Fibroblast of lung (primary cell): ENCODE results near the gene TRPM6. TPM values are rescaled to one million over a fixed set of nuclear protein-coding genes. Genes with fewer than 3 reads are reported as not detected.

Experiments
- DNase-seq, 2 donors: peaks; one replicate each; pipeline versions ENCODE4 v3.0.0 to v3.0.0-alpha.2; 2010; ENCODE audit warnings: low read depth in 2 of 2
- H2AFZ ChIP-seq: 2 replicates; pipeline ENCODE4 v1.5.1; 2012; ENCODE audit warnings: low read length, control low read depth, inconsistent platforms
- H3K27ac ChIP-seq: 2 replicates; pipeline ENCODE4 v1.5.1; 2011; ENCODE audit warnings: low read length, control low read depth; ENCODE audit not compliant: insufficient read depth
- H3K27me3 ChIP-seq: 2 replicates; pipeline ENCODE4 v1.5.1; 2011; ENCODE audit warnings: mild to moderate bottlenecking, low read length; ENCODE audit not compliant: control insufficient read depth, insufficient read depth
- H3K36me3 ChIP-seq: 2 replicates; pipeline ENCODE4 v1.5.1; 2011; ENCODE audit warnings: low read length; ENCODE audit not compliant: control insufficient read depth, insufficient read depth
- H3K4me1 ChIP-seq: 2 replicates; pipeline ENCODE4 v1.5.1; 2011; ENCODE audit warnings: low read length; ENCODE audit not compliant: control insufficient read depth, insufficient read depth; ENCODE audit errors: extremely low read depth
- H3K4me2 ChIP-seq: 2 replicates; pipeline ENCODE4 v1.5.1; 2011; ENCODE audit warnings: low read length, control low read depth; ENCODE audit not compliant: insufficient read depth; ENCODE audit errors: extremely low read depth
- H3K4me3 ChIP-seq, 4 experiments: fragments of 200-600 bp in 1 of 4; sonication (generic) in 1 of 4; replicated peaks in 1 of 4; 2 replicates each; pipeline ENCODE4 v1.5.1; 2011 to 2016; ENCODE audit warnings: low read length in 4 of 4, low read depth in 3 of 4, mild to moderate bottlenecking in 3 of 4, control low read depth in 2 of 4, inconsistent platforms in 1 of 4, mixed read lengths in 1 of 4; ENCODE audit not compliant: insufficient read depth in 1 of 4; ENCODE audit errors: control extremely low read depth in 1 of 4
- H3K79me2 ChIP-seq: 2 replicates; pipeline ENCODE4 v1.5.1; 2012; ENCODE audit warnings: mild to moderate bottlenecking, low read length, inconsistent platforms; ENCODE audit not compliant: control insufficient read depth, insufficient read depth
- H3K9ac ChIP-seq: 2 replicates; pipeline ENCODE4 v1.5.1; 2011; ENCODE audit warnings: mild to moderate bottlenecking, low read length, control low read depth; ENCODE audit not compliant: insufficient read depth
- H3K9me3 ChIP-seq: 2 replicates; pipeline ENCODE4 v1.5.1; 2012; ENCODE audit warnings: low read depth, low read length; ENCODE audit not compliant: control insufficient read depth, insufficient read depth
- H4K20me1 ChIP-seq: 2 replicates; pipeline ENCODE4 v1.5.1; 2011; ENCODE audit warnings: low read length; ENCODE audit not compliant: control insufficient read depth, insufficient read depth; ENCODE audit errors: extremely low read depth
- EZH2 ChIP-seq: IDR thresholded peaks from 2 replicates; pipeline ENCODE4 v1.5.1; 2012; ENCODE audit warnings: low read length, control low read depth, mild to moderate bottlenecking; ENCODE audit errors: missing control alignments
- polyA plus RNA-seq, 2 donors: library from polyadenylated mRNA; depleted of rRNA in 1 of 2; stranded (reverse) in 1 of 2; unstranded in 1 of 2; fragments of >200 nt; gene quantifications; 2 replicates each; pipeline ENCODE4 v1.2.1, GENCODE V29; 2011 to 2012; ENCODE audit warnings: missing spikeins in 1 of 2
- total RNA-seq: library from RNA; depleted of rRNA; stranded (reverse); fragments of >200 nt; gene quantifications from 2 replicates; pipeline ENCODE4 v1.2.1, GENCODE V29; 2014
- TF ChIP-seq, protein P1 (sequence below), 2 donors: IDR thresholded peaks in 1 of 2; conservative IDR thresholded peaks in 1 of 2; 1 replicate in 1 of 2; 2 replicates in 1 of 2; pipeline ENCODE4 v1.5.1; 2011 to 2012; ENCODE audit warnings: low read length in 2 of 2, control low read depth in 1 of 2, inconsistent platforms in 1 of 2, low read depth in 1 of 2, mild to moderate bottlenecking in 1 of 2

The TRPM6 gene
- total and polyA plus RNA-seq, 2 donors (not counting 1 experiment from before 2014, with no cell fraction given): under 0.01 to 0.02 TPM

GRCh38 chr9:74887981-74888370 lies 255 bp upstream of the TRPM6 start:
- no peak overlapping the region for H3K9ac ChIP-seq
- no peaks in the 10 kb centered on the region for H4K20me1 ChIP-seq
- H3K36me3 ChIP-seq: no peaks in the 10 kb centered on the region
- H3K79me2 ChIP-seq: no peaks in the 10 kb centered on the region
- H3K9me3 ChIP-seq: no peaks in the 10 kb centered on the region
- no peak for TF ChIP-seq EZH2
- TF ChIP-seq, protein P1, sequence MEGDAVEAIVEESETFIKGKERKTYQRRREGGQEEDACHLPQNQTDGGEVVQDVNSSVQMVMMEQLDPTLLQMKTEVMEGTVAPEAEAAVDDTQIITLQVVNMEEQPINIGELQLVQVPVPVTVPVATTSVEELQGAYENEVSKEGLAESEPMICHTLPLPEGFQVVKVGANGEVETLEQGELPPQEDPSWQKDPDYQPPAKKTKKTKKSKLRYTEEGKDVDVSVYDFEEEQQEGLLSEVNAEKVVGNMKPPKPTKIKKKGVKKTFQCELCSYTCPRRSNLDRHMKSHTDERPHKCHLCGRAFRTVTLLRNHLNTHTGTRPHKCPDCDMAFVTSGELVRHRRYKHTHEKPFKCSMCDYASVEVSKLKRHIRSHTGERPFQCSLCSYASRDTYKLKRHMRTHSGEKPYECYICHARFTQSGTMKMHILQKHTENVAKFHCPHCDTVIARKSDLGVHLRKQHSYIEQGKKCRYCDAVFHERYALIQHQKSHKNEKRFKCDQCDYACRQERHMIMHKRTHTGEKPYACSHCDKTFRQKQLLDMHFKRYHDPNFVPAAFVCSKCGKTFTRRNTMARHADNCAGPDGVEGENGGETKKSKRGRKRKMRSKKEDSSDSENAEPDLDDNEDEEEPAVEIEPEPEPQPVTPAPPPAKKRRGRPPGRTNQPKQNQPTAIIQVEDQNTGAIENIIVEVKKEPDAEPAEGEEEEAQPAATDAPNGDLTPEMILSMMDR (conservative IDR thresholded peaks at IDR 0.05 in 1 of 2, IDR thresholded peaks at IDR 0.05 in 1 of 2; ENCODE audit: low read depth in 1 of 2, low read length in 2 of 2): no peak
- no peaks in the 10 kb centered on the region for H3K27me3 ChIP-seq
- H2AFZ ChIP-seq: no peak overlapping the region
- DNase-seq: no peak
- H3K4me2 ChIP-seq: no peak overlapping the region
- H3K4me1 ChIP-seq: no peaks in the 10 kb centered on the region
- H3K4me3 ChIP-seq: peak overlapping the region in 2 of 4 experiments; percentile 60 to 69
- H3K27ac ChIP-seq: no peak overlapping the region

GRCh38 chr9:74876382-74876949 lies 11.3 kb downstream of the TRPM6 start:
- TF ChIP-seq EZH2: no peak
- TF ChIP-seq, protein P1 (conservative IDR thresholded peaks at IDR 0.05 in 1 of 2, IDR thresholded peaks at IDR 0.05 in 1 of 2; ENCODE audit: low read depth in 1 of 2, low read length in 2 of 2): no peak
- Histone ChIP-seq H3K27me3 (no peaks in the 10 kb centered on the region), H3K79me2 (no peaks in the 10 kb centered on the region), H2AFZ (no peak overlapping the region), H3K9me3 (no peaks in the 10 kb centered on the region), H3K4me3 (no peak overlapping the region), H3K27ac (no peak overlapping the region), H3K4me1 (no peaks in the 10 kb centered on the region), H3K9ac (no peak overlapping the region), H3K36me3 (no peaks in the 10 kb centered on the region), H4K20me1 (no peaks in the 10 kb centered on the region), H3K4me2 (no peak overlapping the region)
- DNase-seq: no peak

GRCh38 chr9:74875656-74876055 lies 12.1 kb downstream of the TRPM6 start:
- Histone ChIP-seq H3K4me2 (no peak overlapping the region), H3K79me2 (no peaks in the 10 kb centered on the region), H4K20me1 (no peaks in the 10 kb centered on the region), H3K9me3 (no peaks in the 10 kb centered on the region), H2AFZ (no peak overlapping the region), H3K9ac (no peak overlapping the region), H3K27ac (no peak overlapping the region), H3K27me3 (no peaks in the 10 kb centered on the region), H3K36me3 (no peaks in the 10 kb centered on the region), H3K4me3 (no peak overlapping the region), H3K4me1 (no peaks in the 10 kb centered on the region)
- TF ChIP-seq, protein P1 (conservative IDR thresholded peaks at IDR 0.05 in 1 of 2, IDR thresholded peaks at IDR 0.05 in 1 of 2; ENCODE audit: low read depth in 1 of 2, low read length in 2 of 2): no peak
- TF ChIP-seq EZH2: no peak
- DNase-seq: no peak
